ENCODE data around the gene AHR.

The AHR gene

GRCh38 chr7:17304926-17305325 lies 6.5 kb downstream of the AHR start:
- no peak for DNase-seq (ENCODE audit: low read depth in 2 of 2)

GRCh38 chr7:17305387-17306171 lies 7.1 kb downstream of the AHR start:
- DNase-seq (ENCODE audit: low read depth in 2 of 2): no peak

GRCh38 chr7:17307000-17307399 lies 8.5 kb downstream of the AHR start:
- DNase-seq (ENCODE audit: low read depth in 2 of 2): no peak

GRCh38 chr7:17307558-17307957 lies 9.1 kb downstream of the AHR start:
- DNase-seq (ENCODE audit: low read depth in 2 of 2): no peak

- no peak for DNase-seq (ENCODE audit: low read depth in 2 of 2)
Measured at GRCh38 chr7:17307969-17308648, 9.7 kb downstream of the AHR start.

- DNase-seq (ENCODE audit: low read depth in 2 of 2): no peak
Measured at GRCh38 chr7:17311194-17311593, 12.7 kb downstream of the AHR start.

GRCh38 chr7:17311952-17312351 lies 13.5 kb downstream of the AHR start:
- no peak for DNase-seq (ENCODE audit: low read depth in 2 of 2)

GRCh38 chr7:17312641-17313040 lies 14.2 kb downstream of the AHR start:
- no peak for DNase-seq (ENCODE audit: low read depth in 2 of 2)

- no peak for DNase-seq (ENCODE audit: low read depth in 2 of 2)
Measured at GRCh38 chr7:17313194-17313593, 14.7 kb downstream of the AHR start.

- no peak for DNase-seq (ENCODE audit: low read depth in 2 of 2)
Measured at GRCh38 chr7:17315974-17316373, 17.5 kb downstream of the AHR start.

- DNase-seq (ENCODE audit: low read depth in 2 of 2): no peak
Measured at GRCh38 chr7:17318146-17318545, 19.7 kb downstream of the AHR start.

- no peak for DNase-seq (ENCODE audit: low read depth in 2 of 2)
Measured at GRCh38 chr7:17319164-17320101, 21.0 kb downstream of the AHR start.

GRCh38 chr7:17320102-17320497 lies 21.6 kb downstream of the AHR start:
- DNase-seq (ENCODE audit: low read depth in 2 of 2): no peak

GRCh38 chr7:17320657-17321056 lies 22.2 kb downstream of the AHR start:
- no peak for DNase-seq (ENCODE audit: low read depth in 2 of 2)

- DNase-seq (ENCODE audit: low read depth in 2 of 2): no peak
Measured at GRCh38 chr7:17325364-17325763, 26.9 kb downstream of the AHR start.

GRCh38 chr7:17326378-17326777 lies 27.9 kb downstream of the AHR start:
- no peak for DNase-seq (ENCODE audit: low read depth in 2 of 2)

GRCh38 chr7:17328641-17329040 lies 30.2 kb downstream of the AHR start:
- no peak for DNase-seq (ENCODE audit: low read depth in 2 of 2)

GRCh38 chr7:17329440-17329839 lies 31.0 kb downstream of the AHR start:
- DNase-seq (ENCODE audit: low read depth in 2 of 2): no peak

GRCh38 chr7:17331891-17332501 lies 33.5 kb downstream of the AHR start:
- no peak for DNase-seq (ENCODE audit: low read depth in 2 of 2)

- no peak for DNase-seq (ENCODE audit: low read depth in 2 of 2)
Measured at GRCh38 chr7:17333221-17333620, 34.8 kb downstream of the AHR start.

GRCh38 chr7:17336168-17336567 lies 37.7 kb downstream of the AHR start:
- DNase-seq (ENCODE audit: low read depth in 2 of 2): no peak

- no peak for DNase-seq (ENCODE audit: low read depth in 2 of 2)
Measured at GRCh38 chr7:17339139-17339538, 40.7 kb downstream of the AHR start.

Data from stimulated activated CD4-positive, alpha-beta T cell treated with anti-CD3 and anti-CD28 coated beads, Interleukin-4, amount 100 ng/mL, for 48 hours (primary cell).